Astrocyte of the spinal cord (primary cell): ENCODE measurements around the gene NMT1.
A peak's percentile ranks its signal among the peaks of the same experiment; 100 is the strongest.
"Not testable (repeated sequence)": the region's sequence is repeated elsewhere in the genome, so short reads cannot be mapped to it uniquely, and the experiment has no call there.

ENCODE experiments used
- DNase-seq: peaks from one replicate; pipeline ENCODE4 v3.0.0; 2011; ENCODE audit warnings: low read depth, low spot score
- H3K4me3 ChIP-seq: 2 replicates; pipeline ENCODE4 v1.5.1; 2011; ENCODE audit warnings: low read depth, mild to moderate bottlenecking, low read length, moderate library complexity
- in situ Hi-C: cut with HindIII; loops from 2 replicates; pipeline ENCODE4 v1.10.0; 2017; ENCODE audit warnings: low sequenced_read_pairs
- TF ChIP-seq, protein P1 (sequence below): IDR thresholded peaks from 2 replicates; pipeline ENCODE4 v1.5.1; 2012; ENCODE audit warnings: low read depth, mild to moderate bottlenecking, low read length, inconsistent platforms

NMT1 gene

DNA sequence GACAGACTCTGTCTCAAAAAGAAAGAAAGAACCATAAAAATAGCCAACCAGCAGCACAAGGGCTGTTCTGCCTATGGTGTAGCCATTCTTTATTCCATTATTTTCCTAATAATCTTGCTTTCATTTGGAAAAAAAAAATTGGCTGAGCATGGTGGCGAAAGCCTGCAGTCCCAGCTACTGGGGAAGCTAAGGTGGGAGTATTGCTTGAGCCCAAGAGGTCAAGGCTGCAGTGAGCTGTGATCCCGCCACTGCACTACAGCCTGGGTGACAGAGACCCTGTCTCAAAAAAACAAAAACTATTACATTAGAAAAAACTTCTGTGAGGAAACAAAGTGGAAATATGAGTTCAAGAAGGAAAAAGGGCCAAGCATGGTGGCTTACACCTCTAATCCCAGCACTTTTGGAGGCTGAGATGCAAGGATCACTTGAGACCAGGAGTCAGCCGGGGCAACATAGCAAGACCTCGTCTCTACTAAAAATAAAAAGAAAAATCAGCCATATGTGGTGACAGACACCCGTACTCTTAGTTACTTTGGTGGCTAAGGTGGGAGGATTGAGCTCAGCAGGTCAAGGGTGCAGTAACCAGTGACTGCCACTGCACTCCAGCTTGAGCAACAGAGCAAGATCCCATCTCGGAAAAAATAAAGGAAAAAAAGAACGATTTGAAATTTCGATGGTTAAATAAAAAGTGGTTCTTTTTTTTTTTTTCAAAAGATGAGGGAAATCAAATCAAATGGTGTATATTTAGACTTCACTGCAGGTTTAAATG, 12.1 kb upstream of the NMT1 start:
- in situ Hi-C loops, result no loop called here
- TF ChIP-seq, protein P1, sequence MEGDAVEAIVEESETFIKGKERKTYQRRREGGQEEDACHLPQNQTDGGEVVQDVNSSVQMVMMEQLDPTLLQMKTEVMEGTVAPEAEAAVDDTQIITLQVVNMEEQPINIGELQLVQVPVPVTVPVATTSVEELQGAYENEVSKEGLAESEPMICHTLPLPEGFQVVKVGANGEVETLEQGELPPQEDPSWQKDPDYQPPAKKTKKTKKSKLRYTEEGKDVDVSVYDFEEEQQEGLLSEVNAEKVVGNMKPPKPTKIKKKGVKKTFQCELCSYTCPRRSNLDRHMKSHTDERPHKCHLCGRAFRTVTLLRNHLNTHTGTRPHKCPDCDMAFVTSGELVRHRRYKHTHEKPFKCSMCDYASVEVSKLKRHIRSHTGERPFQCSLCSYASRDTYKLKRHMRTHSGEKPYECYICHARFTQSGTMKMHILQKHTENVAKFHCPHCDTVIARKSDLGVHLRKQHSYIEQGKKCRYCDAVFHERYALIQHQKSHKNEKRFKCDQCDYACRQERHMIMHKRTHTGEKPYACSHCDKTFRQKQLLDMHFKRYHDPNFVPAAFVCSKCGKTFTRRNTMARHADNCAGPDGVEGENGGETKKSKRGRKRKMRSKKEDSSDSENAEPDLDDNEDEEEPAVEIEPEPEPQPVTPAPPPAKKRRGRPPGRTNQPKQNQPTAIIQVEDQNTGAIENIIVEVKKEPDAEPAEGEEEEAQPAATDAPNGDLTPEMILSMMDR, result no peak
- DNase-seq, result no peak
- H3K4me3 ChIP-seq, result no peak overlapping the region

DNA sequence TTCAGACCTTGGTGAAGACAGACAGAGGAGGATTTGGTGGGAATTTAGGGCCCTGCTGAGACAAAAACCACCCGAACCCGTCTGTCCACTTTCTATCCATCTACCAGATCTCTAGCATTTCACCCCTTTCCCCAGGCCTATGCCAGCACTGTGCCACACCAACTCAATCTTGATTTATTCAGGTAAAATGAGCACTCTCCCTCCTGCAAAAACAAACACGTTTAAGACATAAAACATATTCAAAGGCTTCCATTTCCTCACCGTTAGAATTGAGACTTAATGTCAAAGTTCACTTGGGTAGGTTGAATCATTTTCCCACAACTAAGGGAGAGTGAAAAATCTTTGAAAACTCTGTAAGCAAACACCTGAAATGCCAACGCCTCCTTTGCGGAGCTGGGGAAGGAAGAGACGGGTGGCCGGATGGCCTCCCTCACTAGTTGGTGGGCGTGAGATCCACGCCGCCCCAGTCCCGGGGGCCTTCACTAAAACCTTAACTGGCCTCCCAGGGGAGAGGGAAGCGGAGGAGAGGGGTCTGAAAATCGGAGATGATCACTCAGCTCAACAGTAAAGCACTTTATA, 10.5 kb upstream of the NMT1 start:
- TF ChIP-seq, protein P1, result no peak
- peak overlapping the region; percentile 65 for H3K4me3 ChIP-seq
- in situ Hi-C loops, result no loop called here
- peak; percentile 42 for DNase-seq

DNA sequence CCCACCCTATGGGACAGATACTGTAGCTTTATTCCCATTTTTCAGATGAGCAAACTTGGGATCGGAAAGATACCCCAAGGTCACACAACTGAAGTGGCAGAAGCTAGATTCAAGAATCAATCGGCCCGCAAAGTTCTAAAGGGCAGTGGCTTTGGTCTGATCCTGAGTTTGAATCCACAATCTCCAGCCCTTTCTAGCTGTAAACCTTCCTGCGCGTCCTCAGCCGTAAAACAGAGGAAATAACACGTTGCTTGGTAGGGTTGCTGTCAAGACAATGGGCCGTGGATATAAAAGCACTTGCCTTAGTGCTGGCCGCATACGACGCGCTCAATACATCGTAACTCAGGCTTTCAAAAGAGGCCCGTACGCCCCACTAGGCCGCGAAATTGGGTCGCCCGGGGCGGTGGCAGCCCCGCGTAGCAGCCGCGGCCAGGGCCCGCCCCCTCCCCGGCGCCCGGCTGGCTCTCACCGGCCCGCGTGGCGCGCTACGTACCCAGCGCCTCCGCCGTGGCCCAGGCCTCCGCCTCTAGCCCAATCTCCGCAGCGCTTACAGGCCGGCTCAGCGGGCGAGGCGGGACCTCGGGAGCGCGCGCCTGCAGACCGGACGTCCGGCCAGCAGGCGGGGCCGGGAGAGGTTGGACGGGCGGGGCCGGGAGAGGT, 9.9 kb upstream of the NMT1 start, which contains the start of gene DCAKD:
Gene DCAKD (minus strand): TSS at position 573 of the 660 bp plus-strand sequence. CDS start 16,747 bp downstream, outside the sequence.
- in situ Hi-C loops, result no loop called here
- peak within 1 kb of the TSS; percentile 65 for H3K4me3 ChIP-seq
- TF ChIP-seq, protein P1, result no peak
- DNase-seq, result peak; percentile 96

DNA sequence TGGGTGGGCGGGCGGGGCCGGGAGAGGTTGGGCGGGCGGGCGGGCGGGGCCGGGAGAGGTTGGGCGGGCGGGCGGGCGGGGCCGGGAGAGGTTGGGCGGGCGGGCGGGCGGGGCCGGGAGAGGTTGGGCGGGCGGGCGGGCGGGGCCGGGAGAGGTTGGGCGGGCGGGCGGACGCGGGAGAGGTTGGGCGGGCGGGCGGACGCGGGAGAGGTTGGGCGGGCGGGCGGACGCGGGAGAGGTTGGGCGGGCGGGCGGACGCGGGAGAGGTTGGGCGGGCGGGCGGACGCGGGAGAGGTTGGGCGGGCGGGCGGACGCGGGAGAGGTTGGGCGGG, 9.4 kb upstream of the NMT1 start:
- in situ Hi-C loops, DNase-seq: not testable (repeated sequence)
- H3K4me3 ChIP-seq, result peak overlapping the region; percentile 57

DNA sequence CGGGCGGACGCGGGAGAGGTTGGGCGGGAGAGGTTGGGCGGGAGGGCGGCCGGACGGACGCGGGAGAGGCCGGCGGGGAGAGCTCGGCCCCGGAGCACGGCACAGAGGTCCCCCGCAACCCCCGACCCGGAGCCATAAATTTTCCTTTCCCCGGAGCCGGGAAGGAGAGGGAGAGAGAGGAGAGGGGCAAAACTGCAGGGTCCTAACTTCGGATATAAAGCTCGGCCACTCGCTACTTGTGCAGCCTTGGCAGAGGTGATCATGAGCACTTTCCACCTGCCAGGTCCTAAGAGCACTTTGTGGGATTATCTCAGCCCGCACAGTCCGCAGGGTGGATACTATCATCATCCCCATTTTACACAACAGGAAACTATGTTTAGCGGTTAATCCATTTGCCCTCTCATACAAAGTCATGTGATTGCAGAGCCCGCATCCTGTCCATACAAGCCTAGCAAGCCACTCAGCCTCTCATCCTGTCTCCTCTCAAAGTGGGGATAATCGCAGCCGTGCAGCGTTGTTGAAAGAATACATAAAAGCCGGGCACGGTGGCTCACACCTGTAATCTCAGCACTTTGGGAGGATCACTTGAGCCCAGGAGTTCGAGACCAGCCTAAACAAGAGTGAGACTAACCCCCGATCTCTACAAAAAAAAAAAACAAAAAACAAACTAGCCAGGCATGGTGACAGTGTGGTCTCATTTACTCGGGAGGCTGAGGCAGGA, 8.9 kb upstream of the NMT1 start:
- in situ Hi-C loops, result no loop called here
- DNase-seq, result peak; percentile 28
- TF ChIP-seq, protein P1, result no peak
- H3K4me3 ChIP-seq, result peak overlapping the region; percentile 57

DNA sequence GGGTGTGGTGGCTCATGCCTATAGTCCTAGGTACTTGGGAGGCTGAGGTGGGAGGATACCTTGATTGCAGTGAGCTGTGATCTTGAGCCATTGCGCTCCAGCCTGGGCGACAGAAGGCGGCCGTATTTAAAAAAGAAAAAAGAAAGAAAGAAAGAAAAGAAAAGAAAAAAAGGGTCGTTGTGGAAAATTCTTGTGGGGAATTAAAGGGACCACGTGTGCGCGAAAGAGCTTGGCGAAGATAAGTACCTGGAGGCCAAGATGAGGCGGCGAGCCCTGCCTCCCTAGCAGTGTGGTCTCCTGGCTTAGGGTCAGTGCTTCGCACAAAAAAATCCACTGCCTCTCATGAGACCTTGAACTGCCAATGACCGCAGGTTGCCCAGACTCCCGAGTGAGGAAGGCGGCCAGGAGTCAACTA, 728 bp upstream of the NMT1 start:
- TF ChIP-seq, protein P1, result no peak

More for the DNA sequence above, 728 bp upstream of the NMT1 start:
- no peak for DNase-seq
- H3K4me3 ChIP-seq, result peak overlapping the region; percentile 87
- in situ Hi-C loops, result no loop called here
